GM23338 (cell line): ENCODE measurements around the gene CSF1R. TPM values are rescaled to one million over a fixed set of nuclear protein-coding genes. Genes with fewer than 3 reads are reported as not detected.

Experiments
- ATAC-seq: fragments of 200-7000 bp; cut with Tn5 transposase; 3 replicates; pipeline ENCODE4 v1.9.1; 2020
- DNase-seq: peaks from one replicate; pipeline ENCODE4 v3.0.0-alpha.2; 2015; ENCODE audit warnings: low spot score
- H2AFZ ChIP-seq: fragments of 200-600 bp; sonication (generic); 2 replicates; pipeline ENCODE4 v1.8.0; 2016; ENCODE audit warnings: antibody characterized with exemption, mild to moderate bottlenecking, moderate library complexity
- H3F3A ChIP-seq: fragments of 200-600 bp; sonication (generic); replicated peaks from 2 replicates; pipeline ENCODE4 v1.8.0; 2017; ENCODE audit warnings: antibody characterized with exemption, mixed run types, low read depth
- H3K27ac ChIP-seq: fragments of 200-600 bp; sonication (generic); 2 replicates; pipeline ENCODE4 v1.6.1; 2016; ENCODE audit warnings: low read depth
- H3K27me3 ChIP-seq: fragments of 200-600 bp; sonication (generic); 2 replicates; pipeline ENCODE4 v1.8.0; 2016; ENCODE audit warnings: mild to moderate bottlenecking, mixed run types, moderate library complexity; ENCODE audit not compliant: insufficient read depth
- H3K36me3 ChIP-seq: fragments of 200-600 bp; sonication (generic); 2 replicates; pipeline ENCODE4 v1.8.0; 2016; ENCODE audit warnings: mild to moderate bottlenecking; ENCODE audit not compliant: insufficient read depth
- H3K4me1 ChIP-seq: fragments of 200-600 bp; sonication (generic); 2 replicates; pipeline ENCODE4 v1.8.0; 2016; ENCODE audit warnings: mild to moderate bottlenecking, moderate library complexity; ENCODE audit not compliant: insufficient read depth
- H3K4me2 ChIP-seq: fragments of 200-600 bp; sonication (generic); 2 replicates; pipeline ENCODE4 v1.7.1; 2017; ENCODE audit warnings: mixed run types
- H3K4me3 ChIP-seq: fragments of 200-600 bp; sonication (generic); 2 replicates; pipeline ENCODE4 v1.6.1; 2016; ENCODE audit warnings: mixed run types
- H3K79me2 ChIP-seq: fragments of 200-600 bp; sonication (generic); replicated peaks from 2 replicates; pipeline ENCODE4 v1.8.0; 2017; ENCODE audit warnings: mild to moderate bottlenecking; ENCODE audit not compliant: insufficient read depth
- H3K9me2 ChIP-seq: fragments of 200-600 bp; sonication (generic); 2 replicates; pipeline ENCODE4 v1.8.0; 2017; ENCODE audit not compliant: insufficient read depth
- H4K20me1 ChIP-seq: fragments of 200-600 bp; sonication (generic); replicated peaks from 2 replicates; pipeline ENCODE4 v1.8.0; 2017; ENCODE audit warnings: mild to moderate bottlenecking; ENCODE audit not compliant: insufficient read depth
- H3K27ac Mint-ChIP-seq: 2 replicates; pipeline ENCODE4 v1.8.0; 2020; ENCODE audit warnings: inconsistent platforms, mild to moderate bottlenecking, moderate library complexity, mixed read lengths
- H3K27me3 Mint-ChIP-seq: 3 replicates; pipeline ENCODE4 v1.8.0; 2022; ENCODE audit warnings: low read depth, mild to moderate bottlenecking, moderate library complexity, mixed read lengths, inconsistent platforms; ENCODE audit not compliant: insufficient read depth, poor library complexity
- H3K36me3 Mint-ChIP-seq: 3 replicates; pipeline ENCODE4 v1.8.0; 2021; ENCODE audit warnings: low read depth, mild to moderate bottlenecking, inconsistent platforms, moderate library complexity, mixed read lengths
- H3K4me1 Mint-ChIP-seq: 3 replicates; pipeline ENCODE4 v1.8.0; 2020; ENCODE audit warnings: mild to moderate bottlenecking, inconsistent platforms, mixed read lengths
- H3K4me3 Mint-ChIP-seq: 3 replicates; pipeline ENCODE4 v1.8.0; 2021; ENCODE audit warnings: moderate library complexity, mild to moderate bottlenecking, inconsistent platforms, mixed read lengths
- H3K9me3 Mint-ChIP-seq: 3 replicates; pipeline ENCODE4 v1.8.0; 2020; ENCODE audit warnings: moderate library complexity, mild to moderate bottlenecking, inconsistent platforms, mixed read lengths
- CREB1 ChIP-seq: fragments of 250-450 bp; sonication (Bioruptor Pico); IDR thresholded peaks from 2 replicates; pipeline ENCODE4 v1.5.0; 2020; ENCODE audit warnings: low read depth, mild to moderate bottlenecking, moderate library complexity
- EZH2 ChIP-seq: fragments of 200-600 bp; sonication (generic); IDR thresholded peaks from one replicate; pipeline ENCODE4 v1.8.0; 2017; ENCODE audit warnings: antibody characterized with exemption, mild to moderate bottlenecking, low read depth; ENCODE audit not compliant: unreplicated experiment
- EZH2phosphoT487 ChIP-seq: fragments of 200-600 bp; sonication (generic); IDR thresholded peaks from one replicate; pipeline ENCODE4 v1.8.1; 2018; ENCODE audit warnings: antibody characterized with exemption; ENCODE audit not compliant: unreplicated experiment
- JUNB ChIP-seq: IDR thresholded peaks from one replicate; pipeline ENCODE4 v1.6.1; 2016; ENCODE audit warnings: antibody characterized with exemption; ENCODE audit not compliant: unreplicated experiment
- polyA plus RNA-seq: library from polyadenylated mRNA; unstranded; fragments of >200 nt; fragmentation: Nextera tagmentation; extraction: Ambion mirVana; gene quantifications from 2 replicates; pipeline ENCODE4 v1.2.1, GENCODE V29; 2016
- total RNA-seq: library from RNA; depleted of rRNA; stranded (reverse); fragments of >200 nt; shearing (Covaris generic); gene quantifications from 2 replicates; pipeline ENCODE4 v1.2.3, GENCODE V29; 2014
- TF ChIP-seq, protein P1 (sequence below): fragments of 250-450 bp; sonication (Bioruptor Pico); IDR thresholded peaks from 2 replicates; pipeline ENCODE4 v1.5.0; 2020; ENCODE audit warnings: mild to moderate bottlenecking, moderate library complexity
- TF ChIP-seq, protein P2 (sequence below): IDR thresholded peaks from 2 replicates; pipeline ENCODE4 v1.6.1; 2016; ENCODE audit warnings: antibody characterized with exemption
- TF ChIP-seq, protein P3 (sequence below): IDR thresholded peaks from one replicate; pipeline ENCODE4 v1.6.1; 2018; ENCODE audit warnings: antibody characterized with exemption; ENCODE audit not compliant: unreplicated experiment

The CSF1R gene
- total and polyA plus RNA-seq, 2 experiments from 2014 or later: 0.21 TPM; not detected in 1

DNA sequence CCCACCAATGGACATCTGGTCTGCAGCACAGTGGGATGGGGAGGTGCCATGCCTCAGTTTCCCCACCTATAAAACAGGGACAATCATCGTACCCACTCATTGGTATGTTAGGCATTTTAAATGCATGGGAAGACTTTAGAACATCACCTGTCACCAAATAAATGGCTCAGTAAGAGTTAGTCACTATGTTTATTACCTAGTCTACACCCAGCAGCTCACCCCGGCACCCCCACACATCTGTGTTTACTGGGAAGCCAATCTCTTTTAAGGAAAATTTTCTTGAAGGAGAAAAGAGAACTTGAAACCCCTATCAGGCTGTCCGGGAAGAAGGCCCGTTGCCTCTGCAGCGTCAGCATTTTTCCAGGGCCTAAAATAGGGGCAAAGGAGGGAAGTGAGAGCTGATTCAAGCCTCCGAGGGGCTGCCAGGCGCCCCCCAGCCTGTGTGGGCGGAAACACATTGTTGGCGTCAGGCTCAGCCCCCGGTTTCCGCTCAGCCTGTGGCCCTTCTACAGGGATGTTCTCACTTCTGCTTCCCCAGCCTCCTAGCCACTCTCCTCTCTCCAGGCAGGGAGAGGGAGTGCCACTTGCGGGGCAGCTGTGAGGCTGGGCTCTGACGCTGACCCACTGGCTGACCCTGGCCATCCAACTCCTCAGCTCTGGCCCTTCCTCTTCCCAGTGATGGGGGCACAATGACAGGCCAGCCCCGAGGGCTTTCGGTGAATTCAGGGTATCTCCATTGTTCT lies 4.6 kb downstream of the CSF1R start:
- H3K27me3 Mint-ChIP-seq: peaks cover 8% of the 10 kb centered on the region
- H3K27me3 ChIP-seq: no peaks in the 10 kb centered on the region
- no peaks in the 10 kb centered on the region for H4K20me1 ChIP-seq
- no peak overlapping the region for H3K27ac ChIP-seq
- no peaks in the 10 kb centered on the region for H3K79me2 ChIP-seq
- no peak overlapping the region for H3K27ac Mint-ChIP-seq
- H3K4me1 ChIP-seq: peaks cover 12% of the 10 kb centered on the region
- H3K36me3 ChIP-seq: no peaks in the 10 kb centered on the region
- no peaks in the 10 kb centered on the region for H3K9me2 ChIP-seq
- no peak overlapping the region for H3K4me3 ChIP-seq
- peak; percentile 78 for ATAC-seq
- no peak overlapping the region for H3K4me2 ChIP-seq
- H3K9me3 Mint-ChIP-seq: no peaks in the 10 kb centered on the region
- no peaks in the 10 kb centered on the region for H3F3A ChIP-seq
- H3K4me1 Mint-ChIP-seq: peaks cover 8% of the 10 kb centered on the region; the same call in 2 of the 3 replicates
- TF ChIP-seq CREB1 (CRISPR knock-in tag): no peak
- TF ChIP-seq, protein P1, sequence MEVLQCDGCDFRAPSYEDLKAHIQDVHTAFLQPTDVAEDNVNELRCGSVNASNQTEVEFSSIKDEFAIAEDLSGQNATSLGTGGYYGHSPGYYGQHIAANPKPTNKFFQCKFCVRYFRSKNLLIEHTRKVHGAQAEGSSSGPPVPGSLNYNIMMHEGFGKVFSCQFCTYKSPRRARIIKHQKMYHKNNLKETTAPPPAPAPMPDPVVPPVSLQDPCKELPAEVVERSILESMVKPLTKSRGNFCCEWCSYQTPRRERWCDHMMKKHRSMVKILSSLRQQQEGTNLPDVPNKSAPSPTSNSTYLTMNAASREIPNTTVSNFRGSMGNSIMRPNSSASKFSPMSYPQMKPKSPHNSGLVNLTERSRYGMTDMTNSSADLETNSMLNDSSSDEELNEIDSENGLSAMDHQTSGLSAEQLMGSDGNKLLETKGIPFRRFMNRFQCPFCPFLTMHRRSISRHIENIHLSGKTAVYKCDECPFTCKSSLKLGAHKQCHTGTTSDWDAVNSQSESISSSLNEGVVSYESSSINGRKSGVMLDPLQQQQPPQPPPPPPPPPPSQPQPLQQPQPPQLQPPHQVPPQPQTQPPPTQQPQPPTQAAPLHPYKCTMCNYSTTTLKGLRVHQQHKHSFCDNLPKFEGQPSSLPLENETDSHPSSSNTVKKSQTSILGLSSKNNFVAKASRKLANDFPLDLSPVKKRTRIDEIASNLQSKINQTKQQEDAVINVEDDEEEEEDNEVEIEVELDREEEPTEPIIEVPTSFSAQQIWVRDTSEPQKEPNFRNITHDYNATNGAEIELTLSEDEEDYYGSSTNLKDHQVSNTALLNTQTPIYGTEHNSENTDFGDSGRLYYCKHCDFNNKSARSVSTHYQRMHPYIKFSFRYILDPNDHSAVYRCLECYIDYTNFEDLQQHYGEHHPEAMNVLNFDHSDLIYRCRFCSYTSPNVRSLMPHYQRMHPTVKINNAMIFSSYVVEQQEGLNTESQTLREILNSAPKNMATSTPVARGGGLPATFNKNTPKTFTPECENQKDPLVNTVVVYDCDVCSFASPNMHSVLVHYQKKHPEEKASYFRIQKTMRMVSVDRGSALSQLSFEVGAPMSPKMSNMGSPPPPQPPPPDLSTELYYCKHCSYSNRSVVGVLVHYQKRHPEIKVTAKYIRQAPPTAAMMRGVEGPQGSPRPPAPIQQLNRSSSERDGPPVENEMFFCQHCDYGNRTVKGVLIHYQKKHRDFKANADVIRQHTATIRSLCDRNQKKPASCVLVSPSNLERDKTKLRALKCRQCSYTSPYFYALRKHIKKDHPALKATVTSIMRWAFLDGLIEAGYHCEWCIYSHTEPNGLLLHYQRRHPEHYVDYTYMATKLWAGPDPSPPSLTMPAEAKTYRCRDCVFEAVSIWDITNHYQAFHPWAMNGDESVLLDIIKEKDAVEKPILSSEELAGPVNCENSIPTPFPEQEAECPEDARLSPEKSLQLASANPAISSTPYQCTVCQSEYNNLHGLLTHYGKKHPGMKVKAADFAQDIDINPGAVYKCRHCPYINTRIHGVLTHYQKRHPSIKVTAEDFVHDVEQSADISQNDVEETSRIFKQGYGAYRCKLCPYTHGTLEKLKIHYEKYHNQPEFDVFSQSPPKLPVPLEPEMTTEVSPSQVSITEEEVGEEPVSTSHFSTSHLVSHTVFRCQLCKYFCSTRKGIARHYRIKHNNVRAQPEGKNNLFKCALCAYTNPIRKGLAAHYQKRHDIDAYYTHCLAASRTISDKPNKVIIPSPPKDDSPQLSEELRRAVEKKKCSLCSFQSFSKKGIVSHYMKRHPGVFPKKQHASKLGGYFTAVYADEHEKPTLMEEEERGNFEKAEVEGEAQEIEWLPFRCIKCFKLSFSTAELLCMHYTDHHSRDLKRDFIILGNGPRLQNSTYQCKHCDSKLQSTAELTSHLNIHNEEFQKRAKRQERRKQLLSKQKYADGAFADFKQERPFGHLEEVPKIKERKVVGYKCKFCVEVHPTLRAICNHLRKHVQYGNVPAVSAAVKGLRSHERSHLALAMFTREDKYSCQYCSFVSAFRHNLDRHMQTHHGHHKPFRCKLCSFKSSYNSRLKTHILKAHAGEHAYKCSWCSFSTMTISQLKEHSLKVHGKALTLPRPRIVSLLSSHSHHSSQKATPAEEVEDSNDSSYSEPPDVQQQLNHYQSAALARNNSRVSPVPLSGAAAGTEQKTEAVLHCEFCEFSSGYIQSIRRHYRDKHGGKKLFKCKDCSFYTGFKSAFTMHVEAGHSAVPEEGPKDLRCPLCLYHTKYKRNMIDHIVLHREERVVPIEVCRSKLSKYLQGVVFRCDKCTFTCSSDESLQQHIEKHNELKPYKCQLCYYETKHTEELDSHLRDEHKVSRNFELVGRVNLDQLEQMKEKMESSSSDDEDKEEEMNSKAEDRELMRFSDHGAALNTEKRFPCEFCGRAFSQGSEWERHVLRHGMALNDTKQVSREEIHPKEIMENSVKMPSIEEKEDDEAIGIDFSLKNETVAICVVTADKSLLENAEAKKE (CRISPR knock-in tag): no peak
- no peaks in the 10 kb centered on the region for H3K36me3 Mint-ChIP-seq
- H2AFZ ChIP-seq: peak overlapping the region; percentile 70
- DNase-seq: peak; percentile 27
- no peak overlapping the region for H3K4me3 Mint-ChIP-seq

DNA sequence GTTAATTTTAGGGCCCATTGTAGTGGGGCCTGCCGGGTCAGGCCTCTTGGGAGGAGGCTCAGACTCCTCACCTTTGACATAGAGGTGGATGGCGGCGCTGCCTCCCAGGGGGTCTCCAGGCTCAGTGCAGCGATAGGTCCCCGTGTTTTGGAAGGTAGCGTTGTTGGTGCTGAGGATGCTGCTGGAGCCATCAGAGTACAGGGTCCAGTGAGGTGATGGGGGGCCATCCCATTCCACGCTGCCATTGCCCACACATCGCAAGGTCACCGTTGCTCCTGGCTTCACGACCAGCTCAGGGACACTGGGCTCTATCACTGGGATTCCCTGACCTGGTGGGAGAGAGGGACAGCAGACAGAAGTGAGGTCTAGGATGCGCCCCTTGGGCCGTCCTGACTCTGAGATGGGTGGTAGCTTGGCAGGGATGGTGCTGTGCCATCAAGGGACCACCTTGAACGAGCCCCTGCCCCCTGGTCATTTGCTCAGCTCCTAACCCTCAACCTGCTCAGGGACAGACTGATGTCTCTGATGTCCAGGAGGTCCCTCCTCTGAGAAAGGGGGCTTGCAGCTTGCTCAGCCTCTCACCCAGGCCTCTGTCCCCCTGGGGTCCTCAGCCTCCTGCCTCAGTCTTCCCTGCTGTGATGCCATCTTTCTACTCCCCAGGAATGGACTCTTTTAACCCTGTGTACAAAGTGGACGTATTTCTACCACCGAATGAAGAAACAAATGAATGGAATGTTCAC lies 5.5 kb downstream of the CSF1R start:
- Mint-ChIP-seq H3K27me3 (peaks cover 8% of the 10 kb centered on the region), H3K4me3 (no peak overlapping the region), H3K9me3 (no peaks in the 10 kb centered on the region), H3K36me3 (no peaks in the 10 kb centered on the region), H3K4me1 (peaks cover 8% of the 10 kb centered on the region; the same call in 2 of the 3 replicates), H3K27ac (no peak overlapping the region)
- H3K79me2 ChIP-seq: no peaks in the 10 kb centered on the region
- DNase-seq: no peak
- no peak overlapping the region for H3K4me3 ChIP-seq
- TF ChIP-seq, protein P2, sequence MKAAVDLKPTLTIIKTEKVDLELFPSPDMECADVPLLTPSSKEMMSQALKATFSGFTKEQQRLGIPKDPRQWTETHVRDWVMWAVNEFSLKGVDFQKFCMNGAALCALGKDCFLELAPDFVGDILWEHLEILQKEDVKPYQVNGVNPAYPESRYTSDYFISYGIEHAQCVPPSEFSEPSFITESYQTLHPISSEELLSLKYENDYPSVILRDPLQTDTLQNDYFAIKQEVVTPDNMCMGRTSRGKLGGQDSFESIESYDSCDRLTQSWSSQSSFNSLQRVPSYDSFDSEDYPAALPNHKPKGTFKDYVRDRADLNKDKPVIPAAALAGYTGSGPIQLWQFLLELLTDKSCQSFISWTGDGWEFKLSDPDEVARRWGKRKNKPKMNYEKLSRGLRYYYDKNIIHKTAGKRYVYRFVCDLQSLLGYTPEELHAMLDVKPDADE: no peak
- TF ChIP-seq EZH2phosphoT487: no peak
- TF ChIP-seq, protein P3, sequence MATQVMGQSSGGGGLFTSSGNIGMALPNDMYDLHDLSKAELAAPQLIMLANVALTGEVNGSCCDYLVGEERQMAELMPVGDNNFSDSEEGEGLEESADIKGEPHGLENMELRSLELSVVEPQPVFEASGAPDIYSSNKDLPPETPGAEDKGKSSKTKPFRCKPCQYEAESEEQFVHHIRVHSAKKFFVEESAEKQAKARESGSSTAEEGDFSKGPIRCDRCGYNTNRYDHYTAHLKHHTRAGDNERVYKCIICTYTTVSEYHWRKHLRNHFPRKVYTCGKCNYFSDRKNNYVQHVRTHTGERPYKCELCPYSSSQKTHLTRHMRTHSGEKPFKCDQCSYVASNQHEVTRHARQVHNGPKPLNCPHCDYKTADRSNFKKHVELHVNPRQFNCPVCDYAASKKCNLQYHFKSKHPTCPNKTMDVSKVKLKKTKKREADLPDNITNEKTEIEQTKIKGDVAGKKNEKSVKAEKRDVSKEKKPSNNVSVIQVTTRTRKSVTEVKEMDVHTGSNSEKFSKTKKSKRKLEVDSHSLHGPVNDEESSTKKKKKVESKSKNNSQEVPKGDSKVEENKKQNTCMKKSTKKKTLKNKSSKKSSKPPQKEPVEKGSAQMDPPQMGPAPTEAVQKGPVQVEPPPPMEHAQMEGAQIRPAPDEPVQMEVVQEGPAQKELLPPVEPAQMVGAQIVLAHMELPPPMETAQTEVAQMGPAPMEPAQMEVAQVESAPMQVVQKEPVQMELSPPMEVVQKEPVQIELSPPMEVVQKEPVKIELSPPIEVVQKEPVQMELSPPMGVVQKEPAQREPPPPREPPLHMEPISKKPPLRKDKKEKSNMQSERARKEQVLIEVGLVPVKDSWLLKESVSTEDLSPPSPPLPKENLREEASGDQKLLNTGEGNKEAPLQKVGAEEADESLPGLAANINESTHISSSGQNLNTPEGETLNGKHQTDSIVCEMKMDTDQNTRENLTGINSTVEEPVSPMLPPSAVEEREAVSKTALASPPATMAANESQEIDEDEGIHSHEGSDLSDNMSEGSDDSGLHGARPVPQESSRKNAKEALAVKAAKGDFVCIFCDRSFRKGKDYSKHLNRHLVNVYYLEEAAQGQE: no peak
- TF ChIP-seq EZH2: no peak
- TF ChIP-seq JUNB: no peak
- peaks cover 12% of the 10 kb centered on the region for H3K4me1 ChIP-seq
- no peaks in the 10 kb centered on the region for H3K27me3 ChIP-seq
- no peaks in the 10 kb centered on the region for H4K20me1 ChIP-seq
- ATAC-seq: no peak
- no peaks in the 10 kb centered on the region for H3K9me2 ChIP-seq
- H3K4me2 ChIP-seq: no peak overlapping the region
- no peaks in the 10 kb centered on the region for H3K36me3 ChIP-seq
- no peaks in the 10 kb centered on the region for H3F3A ChIP-seq
- no peak overlapping the region for H3K27ac ChIP-seq
- H2AFZ ChIP-seq: no peak overlapping the region
